ENCODE data around the gene PARP6.

DNA sequence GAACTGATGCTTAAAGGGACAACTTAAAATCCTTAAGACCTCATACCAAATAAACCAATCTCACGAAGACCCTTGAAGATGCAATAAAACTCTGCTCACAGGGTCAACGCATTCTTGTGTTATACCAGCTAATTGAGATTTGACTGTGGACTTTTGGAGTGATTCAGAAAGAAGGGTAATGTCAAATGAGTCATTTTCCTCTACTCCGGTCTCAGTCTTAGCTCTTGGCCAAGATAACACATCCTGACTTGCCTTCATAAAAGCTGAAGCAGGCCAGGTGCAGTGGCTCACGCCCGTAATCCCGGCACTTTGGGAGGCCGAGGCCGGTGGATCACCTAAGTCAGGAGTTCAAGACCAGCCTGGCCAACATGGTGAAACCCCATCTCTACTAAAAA, 45.2 kb downstream of the PARP6 start:
- TF ChIP-seq EZH2 (IDR thresholded peaks at IDR 0.05; ENCODE audit: borderline replicate concordance, insufficient read depth, low read depth, low read length, poor library complexity, severe bottlenecking): no peak
- TF ChIP-seq, protein P1, sequence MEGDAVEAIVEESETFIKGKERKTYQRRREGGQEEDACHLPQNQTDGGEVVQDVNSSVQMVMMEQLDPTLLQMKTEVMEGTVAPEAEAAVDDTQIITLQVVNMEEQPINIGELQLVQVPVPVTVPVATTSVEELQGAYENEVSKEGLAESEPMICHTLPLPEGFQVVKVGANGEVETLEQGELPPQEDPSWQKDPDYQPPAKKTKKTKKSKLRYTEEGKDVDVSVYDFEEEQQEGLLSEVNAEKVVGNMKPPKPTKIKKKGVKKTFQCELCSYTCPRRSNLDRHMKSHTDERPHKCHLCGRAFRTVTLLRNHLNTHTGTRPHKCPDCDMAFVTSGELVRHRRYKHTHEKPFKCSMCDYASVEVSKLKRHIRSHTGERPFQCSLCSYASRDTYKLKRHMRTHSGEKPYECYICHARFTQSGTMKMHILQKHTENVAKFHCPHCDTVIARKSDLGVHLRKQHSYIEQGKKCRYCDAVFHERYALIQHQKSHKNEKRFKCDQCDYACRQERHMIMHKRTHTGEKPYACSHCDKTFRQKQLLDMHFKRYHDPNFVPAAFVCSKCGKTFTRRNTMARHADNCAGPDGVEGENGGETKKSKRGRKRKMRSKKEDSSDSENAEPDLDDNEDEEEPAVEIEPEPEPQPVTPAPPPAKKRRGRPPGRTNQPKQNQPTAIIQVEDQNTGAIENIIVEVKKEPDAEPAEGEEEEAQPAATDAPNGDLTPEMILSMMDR (IDR thresholded peaks at IDR 0.05): no peak

Measured in B cell (primary cell).